Measurements from ENCODE around the gene GPR52.

The GPR52 gene

GRCh38 chr1:174466607-174467006 lies 18.8 kb downstream of the GPR52 start:
- DNase-seq (ENCODE audit: low read depth in 2 of 2), result no peak

GRCh38 chr1:174469052-174469451 lies 21.3 kb downstream of the GPR52 start:
- DNase-seq (ENCODE audit: low read depth in 2 of 2), result no peak

GRCh38 chr1:174469687-174470086 lies 21.9 kb downstream of the GPR52 start:
- DNase-seq (ENCODE audit: low read depth in 2 of 2), result no peak

GRCh38 chr1:174479281-174479680 lies 31.5 kb downstream of the GPR52 start:
- no peak for DNase-seq (ENCODE audit: low read depth in 2 of 2)

- DNase-seq (ENCODE audit: low read depth in 2 of 2), result no peak
Measured at GRCh38 chr1:174480324-174480723, 32.6 kb downstream of the GPR52 start.

GRCh38 chr1:174491606-174492005 lies 43.8 kb downstream of the GPR52 start:
- no peak for DNase-seq (ENCODE audit: low read depth in 2 of 2)

GRCh38 chr1:174497478-174497877 lies 49.7 kb downstream of the GPR52 start:
- DNase-seq (ENCODE audit: low read depth in 2 of 2), result no peak
